ENCODE measurements around the gene PTPRZ1. TPM values are rescaled to one million over a fixed set of nuclear protein-coding genes. Genes with fewer than 3 reads are reported as not detected.

Gene PTPRZ1
- total and polyA plus RNA-seq, 10 of the 15 experiments (the other 5 are each of a cell fraction or from before 2014, with no cell fraction given), result 0.05 to 0.21 (median 0.11) TPM; not detected in 7

DNA sequence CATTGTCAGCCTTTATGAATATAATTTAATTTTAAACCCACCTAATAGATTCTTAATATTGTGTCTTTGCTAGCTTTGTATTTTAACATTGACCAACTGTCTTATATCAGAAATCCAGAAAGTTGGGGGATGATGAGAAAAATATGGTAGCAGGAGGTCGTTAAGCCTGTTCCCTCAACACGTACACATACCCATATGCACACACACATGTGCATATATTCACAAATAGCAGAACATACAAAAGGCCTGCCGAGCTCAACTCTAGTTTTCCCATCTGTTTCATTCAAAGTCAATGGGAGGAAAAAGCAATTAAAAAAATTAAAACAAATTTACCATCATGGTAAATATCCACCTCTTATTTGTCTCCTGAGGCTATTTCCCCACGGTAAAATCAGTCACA, 25.9 kb upstream of the PTPRZ1 start:
- H3K4me1 ChIP-seq (ENCODE audit: control insufficient read depth, insufficient read depth, low read length), result no peaks in the 10 kb centered on the region
- intact Hi-C loops (cut with micrococcal nuclease; ENCODE audit: unreplicated experiment), result no loop called here
- WGBS (ENCODE audit: insufficient coverage, insufficient replicate concordance, low lambda C conversion rate, missing lambda C conversion rate), result 0% methylated on average over 4 of the region's 4 CpGs
- no peak overlapping the region for H3K4me3 ChIP-seq
- RAD21 ChIA-PET (ENCODE audit: unreplicated experiment), result no interaction called here
- no peaks in the 10 kb centered on the region for H4K20me1 ChIP-seq (ENCODE audit: control insufficient read depth, insufficient read depth)
- H3K4me2 ChIP-seq (ENCODE audit: control insufficient read depth, insufficient read depth), result no peak overlapping the region
- in situ Hi-C loops (cut with MboI), result no loop called here
- ATAC-seq (no peak), FAIRE-seq (no peak), DNase-seq (ENCODE audit: low read depth, low spot score) (no peak)
- no peaks in the 10 kb centered on the region for H3K36me3 ChIP-seq (ENCODE audit: control insufficient read depth in 2 of 2, insufficient read depth in 2 of 2, low read length in 1 of 2)
- no peaks in the 10 kb centered on the region for H3K27me3 ChIP-seq (replicated peaks in 1 of 2; ENCODE audit: control insufficient read depth in 2 of 2, insufficient read depth in 2 of 2, low read length in 1 of 2)
- BruUV-seq (replicated peaks), result no TSS peak
- SMC1A ChIA-PET (ENCODE audit: uncharacterized antibody, unreplicated experiment), result no interaction called here
- no peak overlapping the region for H2AFZ ChIP-seq (ENCODE audit: control insufficient read depth, low read depth, low read length)
- TF ChIP-seq MAX (IDR thresholded peaks at IDR 0.05; ENCODE audit: low read depth, low read length) (no peak), PKNOX1 (IDR thresholded peaks at IDR 0.05) (no peak), CHD1 (IDR thresholded peaks at IDR 0.05; ENCODE audit: low read depth, low read length) (no peak), SMC3 (IDR thresholded peaks at IDR 0.05; ENCODE audit: borderline replicate concordance, low read length) (no peak), YY1 (IDR thresholded peaks at IDR 0.05; ENCODE audit: low read depth, low read length) (no peak), E2F4 (IDR thresholded peaks at IDR 0.05; ENCODE audit: low read depth, low read length) (no peak), CHD2 (IDR thresholded peaks at IDR 0.05; ENCODE audit: borderline replicate concordance, low read depth, low read length) (no peak), BRCA1 (IDR thresholded peaks at IDR 0.05; ENCODE audit: low read depth, low read length) (no peak), CBX3 (IDR thresholded peaks at IDR 0.05; ENCODE audit: borderline replicate concordance, low read depth) (no peak), MXI1 (IDR thresholded peaks at IDR 0.05; ENCODE audit: low read depth, low read length) (no peak), SREBF1 (IDR thresholded peaks at IDR 0.05; ENCODE audit: low read length) (no peak)
- TF ChIP-seq, protein P1, sequence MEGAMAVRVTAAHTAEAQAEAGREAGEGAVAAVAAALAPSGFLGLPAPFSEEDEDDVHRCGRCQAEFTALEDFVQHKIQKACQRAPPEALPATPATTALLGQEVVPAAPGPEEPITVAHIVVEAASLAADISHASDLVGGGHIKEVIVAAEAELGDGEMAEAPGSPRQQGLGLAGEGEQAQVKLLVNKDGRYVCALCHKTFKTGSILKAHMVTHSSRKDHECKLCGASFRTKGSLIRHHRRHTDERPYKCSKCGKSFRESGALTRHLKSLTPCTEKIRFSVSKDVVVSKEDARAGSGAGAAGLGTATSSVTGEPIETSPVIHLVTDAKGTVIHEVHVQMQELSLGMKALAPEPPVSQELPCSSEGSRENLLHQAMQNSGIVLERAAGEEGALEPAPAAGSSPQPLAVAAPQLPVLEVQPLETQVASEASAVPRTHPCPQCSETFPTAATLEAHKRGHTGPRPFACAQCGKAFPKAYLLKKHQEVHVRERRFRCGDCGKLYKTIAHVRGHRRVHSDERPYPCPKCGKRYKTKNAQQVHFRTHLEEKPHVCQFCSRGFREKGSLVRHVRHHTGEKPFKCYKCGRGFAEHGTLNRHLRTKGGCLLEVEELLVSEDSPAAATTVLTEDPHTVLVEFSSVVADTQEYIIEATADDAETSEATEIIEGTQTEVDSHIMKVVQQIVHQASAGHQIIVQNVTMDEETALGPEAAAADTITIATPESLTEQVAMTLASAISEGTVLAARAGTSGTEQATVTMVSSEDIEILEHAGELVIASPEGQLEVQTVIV (IDR thresholded peaks at IDR 0.05; ENCODE audit: borderline replicate concordance, partially characterized antibody), result no peak
- TF ChIP-seq, protein P2, sequence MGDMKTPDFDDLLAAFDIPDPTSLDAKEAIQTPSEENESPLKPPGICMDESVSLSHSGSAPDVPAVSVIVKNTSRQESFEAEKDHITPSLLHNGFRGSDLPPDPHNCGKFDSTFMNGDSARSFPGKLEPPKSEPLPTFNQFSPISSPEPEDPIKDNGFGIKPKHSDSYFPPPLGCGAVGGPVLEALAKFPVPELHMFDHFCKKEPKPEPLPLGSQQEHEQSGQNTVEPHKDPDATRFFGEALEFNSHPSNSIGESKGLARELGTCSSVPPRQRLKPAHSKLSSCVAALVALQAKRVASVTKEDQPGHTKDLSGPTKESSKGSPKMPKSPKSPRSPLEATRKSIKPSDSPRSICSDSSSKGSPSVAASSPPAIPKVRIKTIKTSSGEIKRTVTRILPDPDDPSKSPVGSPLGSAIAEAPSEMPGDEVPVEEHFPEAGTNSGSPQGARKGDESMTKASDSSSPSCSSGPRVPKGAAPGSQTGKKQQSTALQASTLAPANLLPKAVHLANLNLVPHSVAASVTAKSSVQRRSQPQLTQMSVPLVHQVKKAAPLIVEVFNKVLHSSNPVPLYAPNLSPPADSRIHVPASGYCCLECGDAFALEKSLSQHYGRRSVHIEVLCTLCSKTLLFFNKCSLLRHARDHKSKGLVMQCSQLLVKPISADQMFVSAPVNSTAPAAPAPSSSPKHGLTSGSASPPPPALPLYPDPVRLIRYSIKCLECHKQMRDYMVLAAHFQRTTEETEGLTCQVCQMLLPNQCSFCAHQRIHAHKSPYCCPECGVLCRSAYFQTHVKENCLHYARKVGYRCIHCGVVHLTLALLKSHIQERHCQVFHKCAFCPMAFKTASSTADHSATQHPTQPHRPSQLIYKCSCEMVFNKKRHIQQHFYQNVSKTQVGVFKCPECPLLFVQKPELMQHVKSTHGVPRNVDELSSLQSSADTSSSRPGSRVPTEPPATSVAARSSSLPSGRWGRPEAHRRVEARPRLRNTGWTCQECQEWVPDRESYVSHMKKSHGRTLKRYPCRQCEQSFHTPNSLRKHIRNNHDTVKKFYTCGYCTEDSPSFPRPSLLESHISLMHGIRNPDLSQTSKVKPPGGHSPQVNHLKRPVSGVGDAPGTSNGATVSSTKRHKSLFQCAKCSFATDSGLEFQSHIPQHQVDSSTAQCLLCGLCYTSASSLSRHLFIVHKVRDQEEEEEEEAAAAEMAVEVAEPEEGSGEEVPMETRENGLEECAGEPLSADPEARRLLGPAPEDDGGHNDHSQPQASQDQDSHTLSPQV (IDR thresholded peaks at IDR 0.05), result no peak
- CTCF ChIA-PET, result no interaction called here
- H3K79me2 ChIP-seq (ENCODE audit: control insufficient read depth, insufficient read depth, low read length), result no peaks in the 10 kb centered on the region
- POLR2A ChIA-PET, result no interaction called here
- H3K9ac ChIP-seq (ENCODE audit: control insufficient read depth, insufficient read depth, low read length), result no peak overlapping the region
- H3K27ac ChIP-seq (ENCODE audit: control insufficient read depth, insufficient read depth), result no peak overlapping the region
- H3K9me3 ChIP-seq (replicated peaks; ENCODE audit: control insufficient read depth, insufficient read depth, low read length), result no peaks in the 10 kb centered on the region

Data from GM12878 (cell line).